Epithelial cell of proximal tubule (primary cell): ENCODE data around the gene KPRP. TPM values are rescaled to one million over a fixed set of nuclear protein-coding genes. Genes with fewer than 3 reads are reported as not detected.

Source experiments
- DNase-seq: peaks from one replicate; pipeline ENCODE4 v3.0.0-alpha.2; 2011; ENCODE audit warnings: low read depth
- H3K4me3 ChIP-seq: 2 replicates; pipeline ENCODE4 v1.5.1; 2011; ENCODE audit warnings: low read depth, mild to moderate bottlenecking, low read length
- CTCF ChIP-seq: conservative IDR thresholded peaks from 2 replicates; pipeline ENCODE4 v1.5.1; 2012; ENCODE audit warnings: low read depth, mild to moderate bottlenecking, low read length
- total RNA-seq: library from RNA; depleted of rRNA; stranded (reverse); fragments of >200 nt; gene quantifications from 2 replicates; pipeline ENCODE4 v1.2.3, GENCODE V29; 2015

Gene KPRP
- total RNA-seq, 1 donor from 2014 or later: not detected

DNA sequence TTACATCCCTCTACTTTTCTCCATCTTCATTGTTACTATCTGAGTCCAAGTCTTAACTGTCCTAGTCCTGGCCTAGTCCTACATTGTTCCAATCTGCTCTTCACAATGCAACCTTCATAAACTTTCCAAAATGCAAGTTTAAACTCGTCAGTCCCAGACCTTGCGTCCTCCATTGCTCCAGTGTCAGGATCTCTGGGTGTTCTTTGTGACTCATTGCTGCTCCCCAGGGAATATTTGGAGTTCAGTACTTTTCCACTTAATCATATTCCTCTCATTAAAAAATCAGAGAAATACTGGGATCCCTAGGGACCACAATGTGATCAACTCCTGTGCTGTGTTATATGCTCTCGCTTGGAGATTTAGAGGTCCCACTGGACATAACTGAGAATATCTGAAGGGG is 18.0 kb upstream of the KPRP start:
- no peak for DNase-seq

GRCh38 chr1:152741656-152742055 is 16.2 kb upstream of the KPRP start:
- no peak for DNase-seq
- no peak overlapping the region for H3K4me3 ChIP-seq
- no peak for TF ChIP-seq CTCF

More for the DNA sequence above, 18.0 kb upstream of the KPRP start:
- no peak overlapping the region for H3K4me3 ChIP-seq
- TF ChIP-seq CTCF: no peak

DNA sequence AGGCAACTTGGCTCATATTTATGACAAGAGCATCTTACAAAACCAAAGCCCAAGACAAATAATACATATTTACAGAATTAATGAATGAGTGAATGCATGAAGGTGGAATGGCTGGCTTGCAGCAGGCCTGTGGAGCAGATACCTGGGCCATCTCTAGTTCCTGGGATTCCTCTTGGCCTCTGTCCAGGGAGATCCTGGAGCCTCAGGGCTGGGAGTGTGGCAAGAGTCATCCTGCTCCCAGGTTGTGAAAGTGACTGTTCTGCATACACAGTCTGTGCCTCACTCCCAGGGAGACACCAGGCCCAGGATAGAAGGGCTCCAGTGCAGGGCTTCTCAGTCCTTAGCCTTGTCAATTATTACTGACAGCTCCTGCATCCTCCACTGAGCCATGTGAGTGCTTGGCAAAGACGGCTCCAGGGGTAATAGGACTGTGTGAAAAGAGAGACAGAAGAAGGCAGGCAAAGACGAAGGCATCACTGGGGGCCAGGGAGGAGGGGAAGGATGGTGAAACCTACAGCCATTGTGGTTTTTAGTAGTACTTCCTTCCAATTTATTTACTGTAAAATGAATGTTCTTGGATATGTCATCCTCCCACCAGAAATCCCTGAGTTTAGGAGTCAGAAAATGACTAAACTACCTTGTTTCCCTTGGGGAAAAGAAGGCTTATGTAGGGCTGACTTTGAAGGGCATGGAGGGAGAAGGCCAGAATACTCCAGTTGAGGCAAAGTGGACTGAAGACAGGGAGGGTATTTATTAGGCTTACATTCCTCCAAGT is 14.3 kb upstream of the KPRP start:
- H3K4me3 ChIP-seq: no peak overlapping the region
- TF ChIP-seq CTCF: no peak
- DNase-seq: no peak

- peak; percentile 16 for TF ChIP-seq CTCF
Measured at GRCh38 chr1:152745289-152745704, 12.5 kb upstream of the KPRP start.

DNA sequence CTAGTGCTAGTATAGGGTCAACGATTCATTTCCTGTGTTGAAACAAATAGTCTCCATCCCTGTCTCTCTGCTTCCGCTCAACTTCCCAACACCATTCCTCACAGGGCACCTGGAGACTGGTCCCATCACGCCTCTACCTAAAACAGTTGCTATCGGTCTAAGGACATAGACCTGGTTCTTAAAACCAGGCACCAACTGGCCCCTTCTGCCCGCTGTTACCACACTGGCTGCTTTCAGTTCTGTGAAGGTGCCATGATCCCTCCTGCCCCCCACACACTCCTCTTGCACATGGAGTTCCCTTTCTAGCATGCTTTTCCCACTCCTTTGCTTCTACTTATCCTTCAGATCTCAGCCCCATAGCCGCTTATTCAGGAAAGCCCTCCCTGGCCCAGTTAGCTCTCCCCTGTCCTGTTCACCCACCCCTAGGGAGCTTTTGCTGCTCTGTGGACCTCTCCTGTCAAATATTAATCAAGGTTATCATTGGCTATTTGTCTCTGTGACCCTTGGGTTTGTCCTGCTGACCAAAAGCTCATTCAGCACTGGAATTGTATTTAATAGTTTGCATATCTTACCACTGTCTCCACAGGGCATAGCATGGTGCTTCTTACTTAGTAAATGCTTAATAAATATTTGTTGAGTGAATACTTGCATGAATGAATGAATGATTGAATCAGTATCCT is 11.9 kb upstream of the KPRP start:
- H3K4me3 ChIP-seq: no peak overlapping the region
- DNase-seq: no peak
- TF ChIP-seq CTCF: no peak

More at GRCh38 chr1:152745289-152745704, 12.5 kb upstream of the KPRP start:
- no peak overlapping the region for H3K4me3 ChIP-seq
- DNase-seq: no peak

DNA sequence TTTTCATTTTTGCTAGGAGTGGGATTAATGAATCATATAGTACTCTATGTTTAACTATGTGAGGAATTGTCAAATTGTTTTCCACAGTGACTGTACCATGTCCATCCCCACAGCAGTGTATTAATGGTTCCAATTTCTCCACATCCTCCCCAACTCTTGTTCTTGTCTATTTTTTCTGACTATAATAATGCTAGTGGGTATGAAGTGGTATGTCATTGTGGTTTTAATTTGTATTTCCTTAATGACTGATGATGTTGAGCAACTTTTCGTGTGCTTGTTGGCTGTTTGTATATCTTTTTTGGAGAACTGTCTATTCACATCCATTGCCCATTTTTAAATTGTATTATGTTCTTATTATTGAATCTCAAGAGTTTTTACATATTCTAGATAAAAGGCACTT is 10.0 kb upstream of the KPRP start:
- TF ChIP-seq CTCF: no peak
- H3K4me3 ChIP-seq: no peak overlapping the region
- DNase-seq: no peak
